PC-9 (cell line): ENCODE measurements around the gene SIGLEC11. TPM values are rescaled to one million over a fixed set of nuclear protein-coding genes. Genes with fewer than 3 reads are reported as not detected.
"Not testable (repeated sequence)": the region's sequence is repeated elsewhere in the genome, so short reads cannot be mapped to it uniquely, and the experiment has no call there.

ENCODE experiments used
- BruUV-seq: library from RNA; stranded (reverse); fragments of 400-500 nt; replicated peaks from 2 replicates; lab custom pipeline; 2021; lab: Mats Ljungman, UMichigan
- CTCF ChIA-PET: fragments of 300-600 bp; sonication (Branson Sonifier 250); formaldehyde crosslinking; loops from one replicate; lab custom pipeline; 2022; ENCODE audit warnings: antibody characterized with exemption; lab: Charles Lee
- POLR2A ChIA-PET: fragments of 300-600 bp; sonication (Branson Sonifier 250); formaldehyde crosslinking; loops from one replicate; lab custom pipeline; 2022; ENCODE audit warnings: antibody characterized with exemption; ENCODE audit not compliant: unreplicated experiment; lab: Charles Lee
- DNase-seq, 2 experiments: peaks; one replicate each; pipeline versions ENCODE4 v3.0.0 to v3.0.0-alpha.2; 2015 to 2022; ENCODE audit warnings: mixed read lengths in 1 of 2
- H2AFZ ChIP-seq: fragments of 200-600 bp; sonication (generic); 2 replicates; pipeline ENCODE4 v1.8.1; 2017; ENCODE audit warnings: antibody characterized with exemption
- H3F3A ChIP-seq: fragments of 200-600 bp; sonication (generic); 2 replicates; pipeline ENCODE4 v1.8.1; 2017; ENCODE audit warnings: antibody characterized with exemption, mild to moderate bottlenecking, low read depth; ENCODE audit not compliant: insufficient read depth
- H3K27ac ChIP-seq: fragments of 200-600 bp; sonication (generic); 2 replicates; pipeline ENCODE4 v1.6.1; 2016; ENCODE audit warnings: mixed run types
- H3K27me3 ChIP-seq: fragments of 200-600 bp; sonication (generic); 2 replicates; pipeline ENCODE4 v1.6.1; 2016; ENCODE audit warnings: low read depth, mixed run types; ENCODE audit not compliant: insufficient read depth
- H3K36me3 ChIP-seq: fragments of 200-600 bp; sonication (generic); 2 replicates; pipeline ENCODE4 v1.6.1; 2016; ENCODE audit warnings: low read depth, mixed run types
- H3K4me1 ChIP-seq: fragments of 200-600 bp; sonication (generic); replicated peaks from 2 replicates; pipeline ENCODE4 v1.6.1; 2016; ENCODE audit warnings: mixed run types; ENCODE audit not compliant: insufficient read depth
- H3K4me2 ChIP-seq: fragments of 200-600 bp; sonication (generic); 2 replicates; pipeline ENCODE4 v1.6.1; 2017; ENCODE audit warnings: mixed run types
- H3K4me3 ChIP-seq: fragments of 200-600 bp; sonication (generic); 2 replicates; pipeline ENCODE4 v1.6.1; 2016; ENCODE audit warnings: mixed run types
- H3K79me2 ChIP-seq: fragments of 200-600 bp; sonication (generic); 2 replicates; pipeline ENCODE4 v1.6.1; 2017; ENCODE audit warnings: low read depth, mixed run types
- H3K9me2 ChIP-seq: fragments of 200-600 bp; sonication (generic); 2 replicates; pipeline ENCODE4 v1.8.1; 2017; ENCODE audit warnings: mild to moderate bottlenecking; ENCODE audit not compliant: insufficient read depth
- H3K9me3 ChIP-seq: fragments of 200-600 bp; sonication (generic); 2 replicates; pipeline ENCODE4 v1.8.1; 2016; ENCODE audit warnings: low read depth; ENCODE audit not compliant: insufficient read depth
- H4K20me1 ChIP-seq: fragments of 200-600 bp; sonication (generic); 2 replicates; pipeline ENCODE4 v1.8.1; 2017; ENCODE audit not compliant: insufficient read depth
- EZH2 ChIP-seq: fragments of 200-600 bp; sonication (generic); IDR thresholded peaks from 2 replicates; pipeline ENCODE4 v1.8.0; 2017; ENCODE audit warnings: antibody characterized with exemption, low read depth
- intact Hi-C: fragments of 100-400 bp; cut with micrococcal nuclease; formaldehyde crosslinking; loops from one replicate; pipeline ENCODE4 v1.10.0; 2022; ENCODE audit not compliant: unreplicated experiment
- total RNA-seq: library from RNA; stranded (reverse); gene quantifications from 2 replicates; pipeline ENCODE4 v1.2.3, GENCODE V29; 2021
- TF ChIP-seq, protein P1 (sequence below): fragments of 200-600 bp; sonication (generic); conservative IDR thresholded peaks from 2 replicates; pipeline ENCODE4 v1.6.1; 2017; ENCODE audit warnings: mixed run types, antibody characterized with exemption, mild to moderate bottlenecking, moderate library complexity

The SIGLEC11 gene
- total RNA-seq, 1 experiment from 2014 or later, result not detected

DNA sequence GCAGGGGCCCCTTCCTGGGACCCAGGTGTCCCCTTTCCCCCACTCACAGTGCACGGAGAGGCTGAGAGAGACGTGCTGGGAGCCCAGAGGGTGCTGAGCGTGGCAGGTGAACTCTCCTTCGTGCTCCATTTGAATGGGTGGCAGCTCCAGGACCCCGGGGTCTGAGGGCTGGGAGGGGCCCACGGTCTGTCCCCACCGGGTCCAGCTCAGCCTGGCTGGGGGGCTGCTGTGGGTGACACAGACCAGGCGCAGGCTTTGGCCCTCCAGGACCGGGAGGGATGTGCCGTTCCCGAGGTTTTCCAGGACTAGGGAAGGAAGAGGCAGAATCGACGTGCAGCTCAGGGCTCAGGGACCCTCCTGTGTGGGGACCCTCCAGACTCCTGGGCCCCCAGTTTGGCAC lies 2.4 kb downstream of the SIGLEC11 start:
- H3K9me3 ChIP-seq, CTCF ChIA-PET: not testable (repeated sequence)

DNA sequence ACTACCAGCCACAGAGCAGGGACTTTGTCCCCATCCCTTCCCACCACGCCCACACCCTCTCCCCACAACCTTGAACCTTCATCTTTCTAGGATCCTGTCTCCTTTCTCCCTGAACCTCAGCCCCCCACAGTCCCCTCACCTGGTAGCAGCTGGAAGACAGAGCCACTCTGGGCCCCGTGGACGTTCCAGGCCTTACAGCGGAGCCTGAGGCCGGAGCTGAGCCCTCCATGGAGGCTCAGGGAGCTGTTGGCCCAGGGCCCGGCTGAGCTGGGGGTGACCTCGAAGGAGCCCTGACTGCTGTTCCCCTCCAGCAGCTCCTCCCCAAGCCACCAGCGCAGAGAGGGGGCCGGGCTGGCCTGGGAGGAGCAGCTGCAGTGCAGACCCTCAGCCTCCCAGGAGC lies 2.8 kb downstream of the SIGLEC11 start:
- intact Hi-C loops, H3K9me2 ChIP-seq, H3K4me2 ChIP-seq, POLR2A ChIA-PET, H3K27ac ChIP-seq, H3K4me3 ChIP-seq, CTCF ChIA-PET, BruUV-seq, H3K9me3 ChIP-seq, H4K20me1 ChIP-seq, H3K36me3 ChIP-seq, H3K79me2 ChIP-seq, DNase-seq, H2AFZ ChIP-seq: not testable (repeated sequence)
- Histone ChIP-seq H3K4me1 (peaks cover 31% of the 10 kb centered on the region), H3F3A (peaks cover 16% of the 10 kb centered on the region), H3K27me3 (peaks cover 18% of the 10 kb centered on the region)

More for the DNA sequence above, 2.4 kb downstream of the SIGLEC11 start:
- H3K4me2 ChIP-seq, H3K36me3 ChIP-seq, BruUV-seq, H4K20me1 ChIP-seq, H3K4me3 ChIP-seq, H3K27ac ChIP-seq, DNase-seq, POLR2A ChIA-PET, H2AFZ ChIP-seq, H3K9me2 ChIP-seq, H3K79me2 ChIP-seq, intact Hi-C loops: not testable (repeated sequence)
- Histone ChIP-seq H3F3A (peaks cover 14% of the 10 kb centered on the region), H3K4me1 (peaks cover 26% of the 10 kb centered on the region), H3K27me3 (peaks cover 22% of the 10 kb centered on the region)

DNA sequence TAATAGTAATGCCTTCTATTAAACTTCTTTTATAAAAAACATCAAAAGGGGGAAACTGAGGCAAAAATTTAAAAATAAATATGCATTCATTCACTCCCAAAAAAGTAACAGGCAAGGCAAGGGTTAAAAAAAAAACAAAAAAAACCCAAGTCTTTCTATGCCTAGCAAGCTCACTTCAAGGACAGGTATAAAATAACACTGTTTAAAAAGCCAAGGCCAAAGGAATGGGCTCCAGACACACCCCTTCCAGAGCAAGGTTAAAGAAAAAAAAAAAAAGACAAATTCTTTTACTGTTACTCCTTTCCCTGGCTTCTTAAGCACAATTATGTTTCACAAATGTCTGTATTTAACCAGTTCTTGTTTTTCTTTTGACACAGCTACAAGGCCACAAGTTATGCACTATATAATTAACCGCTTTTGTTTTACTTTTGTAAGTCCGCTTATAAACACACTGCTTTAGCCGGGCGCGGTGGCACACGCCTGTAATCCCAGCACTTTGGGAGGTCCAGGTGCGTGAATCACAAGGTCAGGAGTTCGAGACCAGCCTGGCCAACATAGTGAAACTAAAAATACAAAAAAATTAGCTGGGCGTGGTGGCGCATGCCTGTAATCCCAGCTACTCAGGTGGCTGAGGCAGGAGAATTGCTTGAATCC lies 3.6 kb downstream of the SIGLEC11 start:
- Histone ChIP-seq H3K9me2 (no peaks in the 10 kb centered on the region), H4K20me1 (no peaks in the 10 kb centered on the region), H3K27me3 (peaks cover 15% of the 10 kb centered on the region), H3K4me2 (peak overlapping the region; percentile 5; the same call in 1 of the 2 replicates), H3K4me1 (peaks cover 36% of the 10 kb centered on the region), H2AFZ (no peak overlapping the region), H3K79me2 (no peaks in the 10 kb centered on the region), H3K4me3 (no peak overlapping the region), H3K27ac (no peak overlapping the region), H3K36me3 (no peaks in the 10 kb centered on the region), H3F3A (peaks cover 16% of the 10 kb centered on the region), H3K9me3 (no peaks in the 10 kb centered on the region)
- TF ChIP-seq EZH2, result no peak
- TF ChIP-seq, protein P1, sequence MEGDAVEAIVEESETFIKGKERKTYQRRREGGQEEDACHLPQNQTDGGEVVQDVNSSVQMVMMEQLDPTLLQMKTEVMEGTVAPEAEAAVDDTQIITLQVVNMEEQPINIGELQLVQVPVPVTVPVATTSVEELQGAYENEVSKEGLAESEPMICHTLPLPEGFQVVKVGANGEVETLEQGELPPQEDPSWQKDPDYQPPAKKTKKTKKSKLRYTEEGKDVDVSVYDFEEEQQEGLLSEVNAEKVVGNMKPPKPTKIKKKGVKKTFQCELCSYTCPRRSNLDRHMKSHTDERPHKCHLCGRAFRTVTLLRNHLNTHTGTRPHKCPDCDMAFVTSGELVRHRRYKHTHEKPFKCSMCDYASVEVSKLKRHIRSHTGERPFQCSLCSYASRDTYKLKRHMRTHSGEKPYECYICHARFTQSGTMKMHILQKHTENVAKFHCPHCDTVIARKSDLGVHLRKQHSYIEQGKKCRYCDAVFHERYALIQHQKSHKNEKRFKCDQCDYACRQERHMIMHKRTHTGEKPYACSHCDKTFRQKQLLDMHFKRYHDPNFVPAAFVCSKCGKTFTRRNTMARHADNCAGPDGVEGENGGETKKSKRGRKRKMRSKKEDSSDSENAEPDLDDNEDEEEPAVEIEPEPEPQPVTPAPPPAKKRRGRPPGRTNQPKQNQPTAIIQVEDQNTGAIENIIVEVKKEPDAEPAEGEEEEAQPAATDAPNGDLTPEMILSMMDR, result no peak
- intact Hi-C loops, result no loop called here
- POLR2A ChIA-PET, result interaction anchor here (0.6 kb wide), 1 partner anchor 21 kb away, joined by 16 read pairs; no protein-coding TSS in a partner anchor
- BruUV-seq, result no TSS peak
- CTCF ChIA-PET, result no interaction called here
- peak in 1 of 2 experiments; percentile 65 for DNase-seq

DNA sequence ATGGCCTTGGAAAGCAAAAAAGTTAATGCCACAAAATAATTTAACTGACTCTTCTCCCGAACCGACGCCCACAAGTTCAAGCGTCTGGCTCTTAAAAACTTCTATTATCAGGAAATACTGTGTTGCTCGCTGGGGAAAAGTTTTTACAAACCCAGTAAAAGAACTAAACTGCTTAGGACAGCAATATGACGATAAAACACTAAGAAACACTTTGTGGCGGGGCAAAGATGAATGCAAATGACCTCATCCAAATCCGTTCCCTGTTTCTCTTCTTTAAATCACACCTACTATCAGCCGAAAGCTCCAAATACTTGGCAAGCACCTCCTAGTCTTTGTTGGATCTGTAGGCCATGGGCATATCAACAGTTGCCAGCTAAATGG lies 4.9 kb downstream of the SIGLEC11 start:
- DNase-seq, result no peak
- Histone ChIP-seq H3K9me2 (no peaks in the 10 kb centered on the region), H4K20me1 (no peaks in the 10 kb centered on the region), H3K4me3 (no peak overlapping the region), H3K27ac (no peak overlapping the region), H3K4me2 (no peak overlapping the region), H3K9me3 (no peaks in the 10 kb centered on the region), H3K27me3 (peaks cover 10% of the 10 kb centered on the region), H3K4me1 (peaks cover 36% of the 10 kb centered on the region), H3K79me2 (no peaks in the 10 kb centered on the region), H3K36me3 (no peaks in the 10 kb centered on the region), H2AFZ (no peak overlapping the region), H3F3A (peaks cover 16% of the 10 kb centered on the region)
- intact Hi-C loops, result no loop called here
- ChIA-PET CTCF (no interaction called here), POLR2A (no interaction called here)
- TF ChIP-seq, protein P1, result no peak
- no peak for TF ChIP-seq EZH2
- BruUV-seq, result no TSS peak
